Ascending aorta (tissue), 2 donors: Measurements from ENCODE around the gene TBC1D19. TPM values are rescaled to one million over a fixed set of nuclear protein-coding genes. Genes with fewer than 3 reads are reported as not detected.
"Not testable (repeated sequence)": the region's sequence is repeated elsewhere in the genome, so short reads cannot be mapped to it uniquely, and the experiment has no call there.

Experiments used
- DNase-seq, 2 donors: peaks; one replicate each; pipeline ENCODE4 v3.0.0-alpha.2; 2019; ENCODE audit warnings: low spot score in 2 of 2
- H3K27ac ChIP-seq, 2 donors: fragments of 200-600 bp; sonication (generic); one replicate each; pipeline ENCODE4 v1.5.1; 2016 to 2017; ENCODE audit warnings: mild to moderate bottlenecking in 1 of 2
- H3K27me3 ChIP-seq: fragments of 200-600 bp; sonication (generic); one replicate; pipeline ENCODE4 v1.5.1; 2017
- H3K36me3 ChIP-seq, 2 donors: fragments of 200-600 bp; sonication (generic); one replicate each; pipeline ENCODE4 v1.5.1; 2016
- H3K4me1 ChIP-seq, 2 donors: fragments of 200-600 bp; sonication (generic); one replicate each; pipeline ENCODE4 v1.5.1; 2016 to 2017; ENCODE audit warnings: mild to moderate bottlenecking in 1 of 2
- H3K4me3 ChIP-seq, 2 donors: fragments of 200-600 bp; sonication (generic); one replicate each; pipeline ENCODE4 v1.5.1; 2016 to 2017; ENCODE audit warnings: mild to moderate bottlenecking in 1 of 2
- H3K9me3 ChIP-seq, 2 donors: fragments of 200-600 bp; sonication (generic); one replicate each; pipeline ENCODE4 v1.5.1; 2016
- intact Hi-C: fragments of 100-400 bp; cut with DNase I; formaldehyde crosslinking; loops from one replicate; pipeline ENCODE4 v1.15.1; 2023
- total RNA-seq: library from RNA; depleted of rRNA; stranded (reverse); fragments of >200 nt; gene quantifications from one replicate; pipeline ENCODE4 v1.1.0, GENCODE V29; 2016
- TF ChIP-seq, protein P1 (sequence below), 3 experiments: fragments of 200-600 bp in 2 of 3; fragments of 450-650 bp in 1 of 3; sonication (generic) in 2 of 3; IDR thresholded peaks; one replicate each; pipeline ENCODE4 v1.5.1; 2016 to 2019; ENCODE audit warnings: antibody characterized with exemption in 3 of 3, mild to moderate bottlenecking in 1 of 3, moderate library complexity in 1 of 3

The TBC1D19 gene
- total RNA-seq, 1 donor from 2014 or later: 18.1 TPM

DNA sequence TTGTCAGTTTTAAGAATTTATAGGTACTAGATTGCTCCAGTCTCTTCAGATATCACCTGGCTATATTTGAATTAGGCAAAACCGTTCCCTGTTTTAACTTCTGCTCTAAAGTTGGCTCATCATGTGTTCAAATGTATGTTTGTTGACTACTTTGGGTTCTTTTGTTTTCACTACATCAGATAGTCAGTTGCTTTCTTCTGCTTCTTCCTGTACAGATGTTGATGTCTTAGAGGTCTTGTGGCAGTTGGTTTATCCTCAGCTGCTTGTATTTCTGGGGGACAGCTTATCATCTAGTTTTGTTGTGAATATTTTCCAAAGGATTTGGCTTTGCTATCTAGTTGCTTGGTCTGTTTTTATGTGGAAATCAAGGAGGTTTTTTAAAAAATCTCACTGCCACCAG lies 28.0 kb downstream of the TBC1D19 start:
- intact Hi-C loops: no loop called here
- no peak for DNase-seq
- Histone ChIP-seq H3K9me3 (no peaks in the 10 kb centered on the region), H3K4me1 (no peaks in the 10 kb centered on the region), H3K36me3 (no peaks in the 10 kb centered on the region), H3K4me3 (no peak overlapping the region), H3K27ac (no peak overlapping the region), H3K27me3 (no peaks in the 10 kb centered on the region)
- TF ChIP-seq, protein P1, sequence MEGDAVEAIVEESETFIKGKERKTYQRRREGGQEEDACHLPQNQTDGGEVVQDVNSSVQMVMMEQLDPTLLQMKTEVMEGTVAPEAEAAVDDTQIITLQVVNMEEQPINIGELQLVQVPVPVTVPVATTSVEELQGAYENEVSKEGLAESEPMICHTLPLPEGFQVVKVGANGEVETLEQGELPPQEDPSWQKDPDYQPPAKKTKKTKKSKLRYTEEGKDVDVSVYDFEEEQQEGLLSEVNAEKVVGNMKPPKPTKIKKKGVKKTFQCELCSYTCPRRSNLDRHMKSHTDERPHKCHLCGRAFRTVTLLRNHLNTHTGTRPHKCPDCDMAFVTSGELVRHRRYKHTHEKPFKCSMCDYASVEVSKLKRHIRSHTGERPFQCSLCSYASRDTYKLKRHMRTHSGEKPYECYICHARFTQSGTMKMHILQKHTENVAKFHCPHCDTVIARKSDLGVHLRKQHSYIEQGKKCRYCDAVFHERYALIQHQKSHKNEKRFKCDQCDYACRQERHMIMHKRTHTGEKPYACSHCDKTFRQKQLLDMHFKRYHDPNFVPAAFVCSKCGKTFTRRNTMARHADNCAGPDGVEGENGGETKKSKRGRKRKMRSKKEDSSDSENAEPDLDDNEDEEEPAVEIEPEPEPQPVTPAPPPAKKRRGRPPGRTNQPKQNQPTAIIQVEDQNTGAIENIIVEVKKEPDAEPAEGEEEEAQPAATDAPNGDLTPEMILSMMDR (IDR thresholded peaks at IDR 0.05): no peak

GRCh38 chr4:26613237-26613636 lies 29.4 kb downstream of the TBC1D19 start:
- no peaks in the 10 kb centered on the region for H3K27me3 ChIP-seq
- no peaks in the 10 kb centered on the region for H3K4me1 ChIP-seq
- no peak overlapping the region for H3K4me3 ChIP-seq
- intact Hi-C loops: no loop called here
- H3K27ac ChIP-seq: no peak overlapping the region
- DNase-seq: no peak
- H3K9me3 ChIP-seq: no peaks in the 10 kb centered on the region
- TF ChIP-seq, protein P1 (IDR thresholded peaks at IDR 0.05): no peak
- no peaks in the 10 kb centered on the region for H3K36me3 ChIP-seq

DNA sequence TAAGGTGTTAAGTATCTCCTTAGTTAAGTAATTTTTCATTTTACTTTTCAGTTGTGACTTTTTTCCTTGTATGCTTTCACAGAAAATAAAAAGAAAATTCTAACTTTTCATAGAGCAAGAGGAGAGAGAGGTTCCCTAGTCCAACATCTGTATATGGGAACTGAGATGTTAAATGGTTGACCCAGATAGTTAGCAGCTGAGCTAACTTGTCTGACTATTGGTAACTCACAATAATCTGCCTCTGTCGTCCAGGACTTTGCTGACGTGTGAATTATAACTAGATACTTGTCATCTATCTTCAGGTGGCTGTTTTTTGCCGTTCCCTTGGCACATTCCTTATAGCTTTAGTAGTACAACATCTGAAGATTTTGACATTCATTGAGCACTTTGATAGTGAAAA lies 29.9 kb downstream of the TBC1D19 start:
- Histone ChIP-seq H3K27ac (no peak overlapping the region), H3K27me3 (no peaks in the 10 kb centered on the region), H3K9me3 (no peaks in the 10 kb centered on the region), H3K4me1 (no peaks in the 10 kb centered on the region), H3K4me3 (no peak overlapping the region), H3K36me3 (no peaks in the 10 kb centered on the region)
- TF ChIP-seq, protein P1 (IDR thresholded peaks at IDR 0.05): no peak
- intact Hi-C loops: no loop called here
- no peak for DNase-seq

- DNase-seq: no peak
- Histone ChIP-seq H3K36me3 (no peaks in the 10 kb centered on the region), H3K4me3 (no peak overlapping the region), H3K27me3 (no peaks in the 10 kb centered on the region), H3K4me1 (no peaks in the 10 kb centered on the region), H3K27ac (no peak overlapping the region), H3K9me3 (no peaks in the 10 kb centered on the region)
- intact Hi-C loops: no loop called here
- TF ChIP-seq, protein P1 (IDR thresholded peaks at IDR 0.05): no peak
Observed at GRCh38 chr4:26619784-26620183, 35.9 kb downstream of the TBC1D19 start.

DNA sequence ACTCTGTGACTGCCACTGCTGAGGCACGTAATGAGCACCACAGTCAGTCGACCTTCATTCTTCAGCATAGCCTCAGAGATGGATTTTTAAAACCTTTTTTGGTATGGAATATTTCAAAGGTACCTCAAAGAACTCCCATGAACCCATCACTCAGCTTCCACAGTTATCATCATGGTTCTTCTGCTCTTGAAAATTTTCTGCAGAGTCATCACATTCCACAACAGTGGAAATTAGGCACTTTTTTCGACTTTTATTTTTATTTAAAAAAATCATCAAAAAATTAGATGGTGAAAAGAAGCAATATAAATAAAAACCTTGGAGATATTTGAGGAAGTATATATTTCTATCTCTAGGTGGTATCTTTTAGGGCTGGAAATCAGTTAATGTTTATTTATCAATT lies 37.5 kb downstream of the TBC1D19 start:
- no peak for DNase-seq
- no peak overlapping the region for H3K27ac ChIP-seq
- no peaks in the 10 kb centered on the region for H3K4me1 ChIP-seq
- TF ChIP-seq, protein P1 (IDR thresholded peaks at IDR 0.05): no peak
- H3K9me3 ChIP-seq: no peaks in the 10 kb centered on the region
- peaks cover 0 to 2% of the 10 kb centered on the region in 2 donors for H3K36me3 ChIP-seq
- no peak overlapping the region for H3K4me3 ChIP-seq
- H3K27me3 ChIP-seq: no peaks in the 10 kb centered on the region
- intact Hi-C loops: no loop called here

GRCh38 chr4:26622913-26623312 lies 39.0 kb downstream of the TBC1D19 start:
- no peaks in the 10 kb centered on the region for H3K9me3 ChIP-seq
- no peak overlapping the region for H3K4me3 ChIP-seq
- TF ChIP-seq, protein P1 (IDR thresholded peaks at IDR 0.05): no peak
- H3K4me1 ChIP-seq: no peaks in the 10 kb centered on the region
- no peaks in the 10 kb centered on the region for H3K27me3 ChIP-seq
- DNase-seq: no peak
- peaks cover 0 to 2% of the 10 kb centered on the region in 2 donors for H3K36me3 ChIP-seq
- intact Hi-C loops: no loop called here
- H3K27ac ChIP-seq: no peak overlapping the region

DNA sequence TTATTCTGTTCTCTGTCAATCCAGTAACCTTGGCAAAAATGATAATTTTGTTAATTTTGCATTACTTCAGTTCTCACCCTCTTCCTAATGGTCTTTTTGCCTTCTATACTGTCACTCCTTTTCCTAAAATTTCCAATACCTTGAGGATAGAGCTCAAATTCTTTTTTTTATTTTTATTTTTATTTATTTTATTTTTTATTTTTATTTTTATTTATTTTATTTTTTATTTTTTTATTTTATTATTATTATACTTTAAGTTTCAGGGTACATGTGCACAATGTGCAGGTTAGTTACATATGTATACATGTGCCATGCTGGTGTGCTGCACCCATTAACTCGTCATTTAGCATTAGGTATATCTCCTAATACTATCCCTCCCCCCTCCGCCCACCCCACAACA lies 42.8 kb downstream of the TBC1D19 start:
- H3K4me1 ChIP-seq, H3K4me3 ChIP-seq, H3K27me3 ChIP-seq, H3K27ac ChIP-seq, DNase-seq, intact Hi-C loops, H3K36me3 ChIP-seq, H3K9me3 ChIP-seq: not testable (repeated sequence)
